Progenitor cell of endocrine pancreas (in vitro differentiated cells): ENCODE data around the gene CTBP1. TPM values are rescaled to one million over a fixed set of nuclear protein-coding genes. Genes with fewer than 3 reads are reported as not detected.

Experiments used
- DNase-seq: peaks from one replicate; pipeline ENCODE4 v3.0.0; 2021; ENCODE audit warnings: low spot score; ENCODE audit not compliant: unreplicated experiment
- H3K27ac Mint-ChIP-seq: 2 replicates; pipeline ENCODE4 v1.8.0; 2021; ENCODE audit warnings: mild to moderate bottlenecking, moderate library complexity, mixed read lengths
- H3K27me3 Mint-ChIP-seq: 2 replicates; pipeline ENCODE4 v1.8.0; 2021; ENCODE audit warnings: mixed read lengths
- H3K36me3 Mint-ChIP-seq: 2 replicates; pipeline ENCODE4 v1.8.0; 2022; ENCODE audit warnings: mixed read lengths; ENCODE audit not compliant: insufficient read depth
- H3K4me1 Mint-ChIP-seq: 2 replicates; pipeline ENCODE4 v1.8.0; 2021; ENCODE audit warnings: low read depth, mixed read lengths
- H3K4me3 Mint-ChIP-seq: 2 replicates; pipeline ENCODE4 v1.8.0; 2021; ENCODE audit warnings: low read depth, mild to moderate bottlenecking, moderate library complexity, mixed read lengths
- H3K9me3 Mint-ChIP-seq: 2 replicates; pipeline ENCODE4 v1.8.0; 2021; ENCODE audit warnings: low read depth, mixed read lengths
- CTCF ChIP-seq: fragments of 200-600 bp; sonication (generic); IDR thresholded peaks from one replicate; pipeline ENCODE4 v1.5.0; 2021; ENCODE audit warnings: antibody characterized with exemption, mild to moderate bottlenecking; ENCODE audit not compliant: unreplicated experiment
- long read RNA-seq: library from polyadenylated mRNA; unstranded; transcript quantifications from one replicate; pipeline ENCODE4 v2.0.0, GENCODE V29; 2020
- total RNA-seq: library from RNA; stranded (reverse); gene quantifications from 2 replicates; pipeline ENCODE4 v1.2.1, GENCODE V29; 2021

CTBP1 gene
- total RNA-seq = 199 and 204 TPM in 2 replicates
- long read RNA-seq, partial matches to known transcripts = 2 of 15 reads
- long read RNA-seq, other reads (novel, unspliced or antisense) = 11 of 15 reads

GRCh38 chr4:1248245-1249147 is at the start of gene CTBP1:
CTBP1 (minus strand) TSS chr4:1249130; CDS start chr4:1241331, 7,799 bp downstream.
- peaks cover 22% of the 10 kb centered on the region for H3K4me1 Mint-ChIP-seq
- DNase-seq = peak; percentile 67
- no peaks in the 10 kb centered on the region for H3K27me3 Mint-ChIP-seq
- peak within 1 kb of the TSS; percentile 92 for H3K27ac Mint-ChIP-seq
- H3K36me3 Mint-ChIP-seq = peaks cover 31% of the 10 kb centered on the region
- H3K4me3 Mint-ChIP-seq = peak within 1 kb of the TSS; percentile 78
- no peak for TF ChIP-seq CTCF
- H3K9me3 Mint-ChIP-seq = peaks cover 6% of the 10 kb centered on the region

- TF ChIP-seq CTCF = no peak
These were observed 49.5 kb upstream of the CTBP1 start for GRCh38 chr4:1298461-1298860.

GRCh38 chr4:1297456-1298325 is 48.8 kb upstream of the CTBP1 start:
- H3K4me3 Mint-ChIP-seq = no peak overlapping the region
- no peaks in the 10 kb centered on the region for H3K9me3 Mint-ChIP-seq
- peak overlapping the region; percentile 87 for H3K27ac Mint-ChIP-seq
- no peak for TF ChIP-seq CTCF
- peaks cover 8% of the 10 kb centered on the region for H3K36me3 Mint-ChIP-seq
- no peaks in the 10 kb centered on the region for H3K27me3 Mint-ChIP-seq
- no peak for DNase-seq
- no peaks in the 10 kb centered on the region for H3K4me1 Mint-ChIP-seq

More at GRCh38 chr4:1298461-1298860, 49.5 kb upstream of the CTBP1 start:
- Mint-ChIP-seq H3K27ac (peak overlapping the region; percentile 87), H3K27me3 (no peaks in the 10 kb centered on the region), H3K4me1 (no peaks in the 10 kb centered on the region), H3K36me3 (peaks cover 8% of the 10 kb centered on the region), H3K4me3 (no peak overlapping the region), H3K9me3 (no peaks in the 10 kb centered on the region)
- DNase-seq = no peak

GRCh38 chr4:1297023-1297395 is 48.1 kb upstream of the CTBP1 start:
- DNase-seq = no peak
- H3K4me3 Mint-ChIP-seq = no peak overlapping the region
- no peak overlapping the region for H3K27ac Mint-ChIP-seq
- H3K9me3 Mint-ChIP-seq = no peaks in the 10 kb centered on the region
- H3K4me1 Mint-ChIP-seq = peaks cover 2% of the 10 kb centered on the region
- no peak for TF ChIP-seq CTCF
- H3K36me3 Mint-ChIP-seq = peaks cover 7% of the 10 kb centered on the region
- no peaks in the 10 kb centered on the region for H3K27me3 Mint-ChIP-seq
